GM18499 (cell line): ENCODE measurements around the gene RCC1.
"Not testable (repeated sequence)": the region's sequence is repeated elsewhere in the genome, so short reads cannot be mapped to it uniquely, and the experiment has no call there.

Experiments
- ATAC-seq: cut with Tn5 transposase; IDR thresholded peaks from one replicate; pipeline ENCODE4 v1.9.1; 2021; ENCODE audit warnings: moderate number of reproducible peaks; ENCODE audit not compliant: insufficient read depth, unreplicated experiment

RCC1 gene, protein sequence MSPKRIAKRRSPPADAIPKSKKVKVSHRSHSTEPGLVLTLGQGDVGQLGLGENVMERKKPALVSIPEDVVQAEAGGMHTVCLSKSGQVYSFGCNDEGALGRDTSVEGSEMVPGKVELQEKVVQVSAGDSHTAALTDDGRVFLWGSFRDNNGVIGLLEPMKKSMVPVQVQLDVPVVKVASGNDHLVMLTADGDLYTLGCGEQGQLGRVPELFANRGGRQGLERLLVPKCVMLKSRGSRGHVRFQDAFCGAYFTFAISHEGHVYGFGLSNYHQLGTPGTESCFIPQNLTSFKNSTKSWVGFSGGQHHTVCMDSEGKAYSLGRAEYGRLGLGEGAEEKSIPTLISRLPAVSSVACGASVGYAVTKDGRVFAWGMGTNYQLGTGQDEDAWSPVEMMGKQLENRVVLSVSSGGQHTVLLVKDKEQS

DNA sequence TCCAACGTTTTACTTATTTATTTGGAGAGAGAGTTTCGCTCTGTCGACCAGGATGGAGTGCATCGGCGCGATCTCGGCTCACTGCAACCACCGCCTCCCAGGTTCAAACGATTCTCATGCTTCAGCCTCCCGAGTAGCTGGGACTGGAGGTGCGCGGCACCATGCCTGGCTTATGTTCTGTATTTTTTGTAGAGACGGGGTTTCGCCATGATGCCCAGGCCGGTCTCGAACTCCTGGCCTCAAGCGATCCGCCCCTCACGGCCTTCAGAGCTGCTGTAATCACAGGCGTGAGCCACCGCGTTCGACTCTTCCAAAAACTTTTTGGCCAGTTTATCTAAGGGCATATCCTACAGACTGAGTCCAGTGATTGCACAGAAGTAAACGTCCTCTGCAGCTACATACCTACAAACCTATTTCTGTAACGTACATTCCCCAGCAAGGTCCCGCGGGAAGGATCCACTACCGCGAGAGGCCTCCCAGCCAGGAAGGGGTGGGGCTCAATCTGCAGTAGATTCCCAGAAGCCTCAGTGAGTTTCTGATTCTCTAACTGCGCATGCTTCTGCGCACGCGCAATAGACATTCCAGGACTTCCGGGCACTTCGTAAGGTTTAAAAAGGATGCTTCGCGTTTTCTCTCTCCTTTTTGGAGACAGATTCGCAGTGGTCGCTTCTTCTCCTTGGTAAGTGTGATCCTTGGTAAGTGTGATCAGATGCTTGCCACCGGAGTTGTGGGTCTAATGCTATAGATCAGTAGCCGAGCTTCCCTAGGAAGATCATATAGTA is at the start of gene RCC1:
Gene RCC1, plus strand, starts transcription at position 638 of the 782 bp plus-strand sequence. CDS start 23,824 bp downstream, outside the sequence.
- ATAC-seq: peak; percentile 50

DNA sequence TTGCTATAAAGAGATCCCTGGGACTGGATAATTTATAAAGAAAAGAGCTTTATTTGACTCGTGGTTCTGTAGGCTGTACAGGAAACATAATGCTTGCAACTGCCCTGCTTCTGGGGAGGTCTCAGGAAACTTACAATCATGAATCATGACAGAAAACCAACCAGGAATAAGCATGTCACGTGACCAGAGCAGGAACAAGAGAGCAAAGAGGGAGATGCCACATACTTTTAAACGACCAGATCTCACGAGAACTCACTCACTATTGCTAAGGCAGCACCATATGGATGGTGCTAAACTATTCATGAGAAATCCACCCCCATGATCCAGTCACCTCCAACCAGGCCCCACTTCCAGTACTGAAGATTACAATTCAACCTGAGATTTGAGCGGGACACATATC is 49.8 kb upstream of the RCC1 start:
- ATAC-seq: no peak

DNA sequence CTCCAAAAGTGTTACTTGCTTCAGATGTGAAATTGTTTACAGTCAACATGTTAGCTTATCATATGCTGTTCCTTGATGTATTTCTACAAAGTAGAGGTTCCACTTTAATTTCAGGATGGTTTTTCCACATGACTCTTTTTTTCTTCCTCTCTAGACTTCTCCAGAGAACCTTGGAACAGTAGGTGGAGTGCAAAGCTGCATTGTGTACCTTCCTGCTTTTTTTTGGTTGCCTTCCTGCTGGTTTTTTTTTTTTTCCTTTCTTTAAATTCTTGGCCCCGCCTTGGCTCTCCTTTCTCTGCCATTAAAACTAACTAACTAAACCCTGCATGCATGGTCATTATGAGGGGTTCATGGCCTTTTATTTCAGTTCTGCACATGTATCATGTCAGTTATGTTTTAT is 48.2 kb upstream of the RCC1 start:
- ATAC-seq: no peak

DNA sequence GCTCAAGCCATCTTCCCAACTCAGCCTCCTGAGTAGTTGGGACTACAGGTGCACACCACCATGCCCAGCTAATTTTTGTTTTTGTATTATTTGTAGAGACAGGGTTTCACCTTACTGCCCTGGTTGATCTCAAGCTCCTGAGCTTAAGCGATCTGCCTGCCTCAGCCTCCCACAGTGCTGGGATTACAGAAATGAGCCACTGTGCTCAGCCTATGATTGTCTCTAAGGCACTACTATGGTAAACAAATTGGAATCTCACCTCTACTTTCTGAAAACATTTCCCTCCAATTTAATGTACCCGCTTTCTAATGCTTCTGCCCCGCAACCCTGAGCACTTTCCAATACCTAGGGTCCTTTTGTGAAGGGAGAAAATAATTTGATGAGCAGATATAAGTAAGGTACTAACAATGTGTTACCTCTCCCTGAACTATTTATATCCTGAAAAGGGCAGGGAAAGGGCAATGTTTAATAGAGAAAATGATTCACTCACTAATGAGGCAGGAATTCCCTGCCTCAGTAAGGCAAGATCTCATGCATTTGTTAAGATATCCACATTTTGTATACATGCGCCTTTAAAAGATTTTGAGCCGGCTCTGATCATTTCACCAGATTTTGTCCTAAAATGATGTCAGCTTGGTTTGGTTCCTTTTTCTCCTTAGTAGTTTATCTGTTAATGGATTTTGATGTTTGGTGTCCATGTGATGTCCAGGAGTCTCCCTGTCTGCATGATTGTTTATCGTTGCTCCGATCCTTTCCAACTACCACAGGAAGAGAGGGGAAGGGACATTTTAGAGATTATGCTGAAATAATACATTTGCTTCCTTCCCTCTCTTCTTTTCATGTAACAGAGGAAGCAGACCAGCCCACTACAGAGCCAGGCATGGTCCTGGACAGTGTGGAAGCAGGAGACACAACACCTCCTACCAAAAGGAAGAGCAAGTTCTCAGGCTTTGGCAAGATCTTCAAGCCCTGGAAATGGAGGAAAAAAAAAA is 47.3 kb upstream of the RCC1 start:
- no peak for ATAC-seq

DNA sequence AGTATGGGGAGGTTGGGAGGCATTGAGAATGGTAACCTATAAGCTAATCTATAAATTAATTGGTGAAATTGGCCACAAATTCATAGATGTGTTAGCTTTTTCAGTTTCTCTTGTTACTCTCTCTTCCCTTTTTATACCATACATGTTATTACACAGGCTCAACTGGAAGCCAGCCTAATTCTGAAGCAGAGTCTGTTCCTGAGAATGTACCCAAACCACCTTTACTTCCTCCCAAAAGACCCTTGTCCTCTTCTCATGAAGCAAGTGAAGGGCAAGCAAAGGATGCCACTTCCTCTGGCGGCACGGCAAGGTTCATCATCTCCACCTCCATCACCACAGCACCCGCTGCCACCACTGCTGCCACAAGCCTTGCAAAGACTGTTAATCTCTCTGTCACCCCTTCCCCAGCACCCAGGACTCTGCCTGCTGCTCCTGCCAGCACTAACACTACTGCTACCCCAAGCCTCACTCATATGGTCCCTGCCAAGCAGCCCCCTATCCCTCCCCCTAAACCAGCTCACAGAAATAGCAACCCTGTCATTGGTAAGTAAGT is 39.5 kb upstream of the RCC1 start:
- ATAC-seq: no peak

DNA sequence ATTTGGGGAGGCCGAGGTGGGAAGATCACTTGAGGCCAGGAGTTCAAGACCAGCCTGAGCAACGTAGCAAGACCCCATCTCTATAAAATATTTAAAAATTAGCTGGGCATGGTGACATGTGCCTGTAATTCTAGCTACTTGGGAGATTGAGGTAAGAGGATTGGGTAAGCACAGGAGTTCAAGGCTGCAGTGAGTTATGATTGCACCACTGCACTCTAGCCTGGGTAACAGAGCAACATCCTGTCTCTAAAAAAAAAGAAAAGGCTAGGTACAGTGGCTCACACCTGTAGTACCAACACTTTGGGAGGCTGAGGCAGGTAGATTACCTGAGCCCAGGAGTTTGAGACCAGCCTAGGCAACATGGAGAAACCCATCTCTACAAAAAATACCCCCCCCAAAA is 35.7 kb upstream of the RCC1 start:
- ATAC-seq: no peak

DNA sequence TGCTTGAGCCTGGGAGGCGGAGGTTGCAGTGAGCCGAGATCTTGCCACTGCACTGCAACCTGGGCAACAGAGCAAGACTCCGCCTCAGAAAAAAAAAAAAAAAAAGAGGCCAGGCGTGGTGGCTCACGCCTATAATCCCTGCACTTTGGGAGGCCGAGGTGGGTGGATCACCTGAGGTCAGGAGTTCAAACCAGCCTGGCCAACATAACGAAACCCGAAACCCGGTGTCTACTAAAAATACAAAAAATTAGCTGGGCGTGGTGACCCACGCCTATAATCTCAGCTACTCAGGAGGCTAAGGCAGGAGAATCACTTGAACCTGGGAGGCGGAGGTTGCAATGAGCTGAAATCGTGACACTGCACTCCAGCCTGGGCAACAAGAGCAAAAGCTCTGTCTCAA is 26.3 kb upstream of the RCC1 start:
- not testable (repeated sequence) for ATAC-seq

DNA sequence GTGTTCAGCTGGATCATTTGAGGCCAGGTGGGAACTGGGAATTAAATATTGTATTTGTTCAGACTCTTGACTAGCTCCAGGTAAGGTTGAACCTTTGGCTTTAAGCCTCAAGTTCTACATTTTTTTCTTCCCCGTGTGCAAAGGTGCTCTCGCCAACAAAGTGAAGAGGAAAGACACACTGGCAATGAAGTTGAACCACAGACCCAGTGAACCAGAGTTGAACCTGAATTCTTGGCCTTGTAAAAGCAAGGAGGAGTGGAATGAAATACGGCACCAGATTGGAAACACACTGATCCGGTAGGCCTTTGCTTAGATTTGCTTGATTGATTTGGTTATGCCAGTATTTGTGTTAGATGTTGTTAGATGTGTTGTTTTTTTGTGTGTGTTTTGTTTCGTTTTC is 25.5 kb upstream of the RCC1 start:
- ATAC-seq: no peak

DNA sequence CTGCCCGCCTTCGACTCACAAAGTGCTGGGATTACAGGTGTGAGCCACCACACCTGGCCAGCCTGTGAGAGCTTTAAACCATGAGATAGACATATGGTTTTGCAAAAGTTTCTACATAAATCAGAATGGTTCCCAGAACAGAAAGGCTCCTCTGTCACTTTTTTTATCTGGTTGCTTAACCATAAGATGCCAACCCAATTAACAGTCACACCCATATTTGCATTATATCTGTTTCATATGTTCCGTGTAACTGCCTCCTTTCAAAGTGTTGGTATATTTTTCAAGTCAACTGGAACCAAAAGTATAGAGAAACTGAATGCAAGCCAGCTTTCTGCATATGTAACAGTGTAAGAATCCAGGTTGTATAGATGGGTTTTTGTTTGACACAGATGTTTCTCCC is 23.7 kb upstream of the RCC1 start:
- no peak for ATAC-seq

DNA sequence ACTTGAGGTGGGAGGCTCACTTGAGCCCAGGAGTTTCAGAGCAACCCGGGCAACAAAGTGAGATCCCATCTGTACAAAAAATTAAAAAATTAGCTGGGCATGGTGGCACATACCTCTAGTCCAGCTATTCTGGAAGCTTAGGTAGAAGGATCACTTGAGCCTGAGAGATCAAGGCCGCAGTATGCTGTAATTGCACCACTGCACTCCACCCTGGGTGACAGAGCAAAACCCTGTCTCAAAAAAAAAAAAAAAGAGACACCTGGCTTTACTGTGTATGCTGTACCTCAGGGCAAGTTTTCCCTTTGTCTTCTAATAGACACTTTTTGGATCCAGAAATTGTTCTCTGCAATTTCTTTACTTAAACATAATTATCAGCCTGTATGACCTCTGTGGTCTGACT is 23.1 kb upstream of the RCC1 start:
- no peak for ATAC-seq

DNA sequence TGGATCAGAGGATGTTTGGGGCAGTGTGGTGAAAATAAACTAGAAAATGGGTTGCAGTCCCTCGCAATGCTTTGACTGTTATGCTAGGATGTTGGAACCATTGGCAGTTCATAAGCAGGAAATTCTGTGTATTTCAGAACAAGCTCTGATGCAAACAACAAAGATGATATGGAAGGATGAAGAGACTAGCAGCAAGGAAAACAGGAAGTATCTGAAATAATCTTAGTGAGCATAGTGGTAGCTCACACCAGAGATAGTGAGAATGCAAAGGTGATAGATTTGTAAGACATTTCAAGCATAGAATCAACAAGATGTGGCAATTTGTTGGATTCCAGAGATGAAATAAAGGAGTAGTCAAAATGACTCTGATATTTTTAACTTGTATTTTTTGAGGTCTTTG is 11.1 kb upstream of the RCC1 start:
- no peak for ATAC-seq

DNA sequence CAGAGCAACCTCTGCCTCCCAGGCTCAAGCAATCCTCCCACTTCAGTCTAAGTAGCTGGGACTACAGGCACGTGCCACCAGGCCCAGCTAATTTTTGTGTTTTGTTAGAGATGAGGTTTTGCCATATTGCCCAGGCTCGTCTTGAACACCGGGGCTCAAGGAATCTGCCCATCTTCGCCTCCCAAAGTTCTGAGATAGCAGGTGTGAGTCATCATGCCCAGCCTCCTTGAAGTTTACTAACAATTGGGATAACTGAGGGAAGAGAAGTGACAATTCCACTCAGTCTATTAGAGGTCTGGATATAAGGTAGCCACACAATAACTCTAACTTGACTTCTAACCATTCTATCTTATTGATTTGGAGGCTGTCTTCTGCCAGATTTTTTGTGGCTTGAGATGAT is 6.3 kb upstream of the RCC1 start:
- no peak for ATAC-seq

DNA sequence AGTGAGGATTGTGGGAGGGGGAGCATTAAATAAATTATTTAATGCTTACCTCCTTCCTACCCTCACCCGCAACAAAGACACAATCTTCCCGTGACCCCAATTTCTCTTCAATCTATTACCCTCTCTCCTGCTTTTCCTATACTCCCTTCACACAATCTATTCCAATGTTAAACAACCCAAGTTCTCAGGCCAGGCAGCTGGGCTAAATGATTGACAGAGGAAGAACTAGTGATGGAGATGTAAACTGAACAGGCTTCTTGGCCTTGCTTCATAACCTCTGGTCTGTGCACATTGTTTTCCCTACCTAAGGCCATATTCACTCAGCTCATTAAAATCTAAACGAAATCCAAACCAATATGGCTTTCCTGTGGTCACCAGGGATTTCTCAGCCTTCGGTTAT is 3.9 kb upstream of the RCC1 start:
- no peak for ATAC-seq

DNA sequence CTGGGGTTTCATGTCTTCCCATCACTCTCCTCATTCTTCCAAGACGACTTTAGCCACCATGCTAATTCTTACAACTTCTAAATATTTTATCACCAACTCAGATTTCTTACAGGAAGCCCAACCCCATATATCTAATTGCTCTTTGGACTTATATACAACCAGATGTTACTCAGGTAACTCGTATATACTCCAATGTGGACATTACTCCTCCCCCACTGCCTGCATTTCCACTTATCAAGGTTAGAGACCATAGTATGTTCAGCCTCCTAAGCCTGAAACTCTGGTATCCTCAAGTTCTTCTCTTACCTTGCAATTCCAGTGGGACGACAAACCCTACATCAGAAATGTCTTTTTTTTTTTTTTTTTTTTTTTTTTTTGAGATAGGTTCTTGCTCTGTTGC is 2.7 kb upstream of the RCC1 start:
- ATAC-seq: no peak

DNA sequence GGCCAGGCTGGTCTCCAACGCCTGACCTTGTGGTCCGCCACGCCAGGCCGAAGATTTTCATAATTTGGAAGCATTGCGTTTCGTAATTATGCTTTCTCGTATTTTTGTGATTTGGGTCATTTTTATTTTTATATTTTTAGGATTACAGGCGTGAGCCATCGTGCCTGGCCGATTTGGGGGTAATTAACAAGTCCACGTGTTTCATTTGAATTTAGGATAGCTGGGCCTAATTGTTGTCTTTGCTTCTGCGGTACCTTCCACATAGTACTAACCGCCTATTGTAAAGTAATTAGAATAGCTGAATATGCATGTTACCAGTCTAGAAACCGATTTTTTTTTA is 1.0 kb downstream of the RCC1 start:
- ATAC-seq: no peak

DNA sequence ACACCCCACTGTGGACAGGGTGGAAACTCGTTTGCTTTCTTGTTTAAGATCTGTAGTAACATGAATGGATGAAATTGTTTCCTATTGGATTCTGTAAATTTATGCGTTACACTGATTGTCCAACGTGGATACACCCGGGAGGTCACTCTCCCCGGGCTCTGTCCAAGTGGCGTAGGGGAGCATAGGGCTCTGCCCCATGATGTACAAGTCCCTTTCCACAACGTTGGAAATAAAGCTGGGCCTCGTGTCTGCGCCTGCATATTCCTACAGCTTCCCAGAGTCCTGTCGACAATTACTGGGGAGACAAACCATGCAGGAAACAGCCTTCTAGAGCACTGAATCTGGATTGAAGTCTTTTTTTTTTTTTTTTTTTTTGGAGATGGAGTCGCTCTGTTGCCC is 1.4 kb downstream of the RCC1 start:
- no peak for ATAC-seq

DNA sequence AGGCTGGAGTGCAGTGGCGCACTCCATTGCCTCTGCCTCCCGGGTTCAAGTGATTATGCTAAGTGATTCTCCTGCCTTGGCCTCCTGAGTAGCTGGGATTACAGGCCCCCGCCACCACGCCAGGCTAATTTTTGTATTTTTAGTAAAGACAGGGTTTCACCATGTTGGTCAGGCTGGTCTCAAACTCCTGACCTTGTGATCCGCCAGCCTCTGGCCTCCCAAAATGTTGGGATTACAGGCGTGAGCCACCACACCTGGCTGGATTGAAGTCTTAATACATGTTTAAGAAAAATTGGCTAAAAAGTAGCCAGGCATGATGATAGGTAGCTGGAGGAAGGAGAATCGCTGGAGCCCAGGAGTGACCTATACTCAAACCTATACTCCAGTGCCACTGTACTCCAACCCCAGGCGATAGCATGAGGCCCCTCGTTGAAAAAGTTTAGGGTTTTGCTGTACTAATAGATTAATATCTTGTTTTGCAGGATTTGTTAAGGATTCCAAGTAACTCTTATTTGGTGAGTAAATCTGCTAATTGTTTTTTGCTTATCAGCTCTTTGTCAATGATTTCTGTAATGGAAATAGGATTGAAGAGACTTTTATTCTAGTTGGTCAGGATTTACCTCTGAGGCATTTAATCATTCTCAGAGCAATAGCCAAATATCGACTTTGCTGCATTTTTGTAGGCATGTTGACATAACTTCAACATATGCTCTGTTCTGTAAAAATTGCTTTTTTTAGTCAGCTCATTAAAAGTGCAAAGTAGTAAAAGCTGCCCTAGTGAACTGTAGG is 2.0 kb downstream of the RCC1 start:
- ATAC-seq: no peak

DNA sequence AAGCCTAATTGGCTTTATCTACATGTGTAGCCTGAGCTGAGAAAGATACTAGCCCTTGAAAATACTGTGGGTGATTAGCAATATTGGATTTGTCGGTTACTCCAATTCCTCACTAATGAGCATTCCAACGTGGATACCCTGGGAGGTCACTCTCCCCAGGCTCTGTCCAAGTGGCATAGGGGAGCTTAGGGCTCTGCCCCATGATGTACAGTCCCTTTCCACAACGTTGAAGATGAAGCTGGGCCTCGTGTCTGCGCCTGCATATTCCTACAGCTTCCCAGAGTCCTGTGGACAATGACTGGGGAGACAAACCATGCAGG is 2.6 kb downstream of the RCC1 start:
- no peak for ATAC-seq

DNA sequence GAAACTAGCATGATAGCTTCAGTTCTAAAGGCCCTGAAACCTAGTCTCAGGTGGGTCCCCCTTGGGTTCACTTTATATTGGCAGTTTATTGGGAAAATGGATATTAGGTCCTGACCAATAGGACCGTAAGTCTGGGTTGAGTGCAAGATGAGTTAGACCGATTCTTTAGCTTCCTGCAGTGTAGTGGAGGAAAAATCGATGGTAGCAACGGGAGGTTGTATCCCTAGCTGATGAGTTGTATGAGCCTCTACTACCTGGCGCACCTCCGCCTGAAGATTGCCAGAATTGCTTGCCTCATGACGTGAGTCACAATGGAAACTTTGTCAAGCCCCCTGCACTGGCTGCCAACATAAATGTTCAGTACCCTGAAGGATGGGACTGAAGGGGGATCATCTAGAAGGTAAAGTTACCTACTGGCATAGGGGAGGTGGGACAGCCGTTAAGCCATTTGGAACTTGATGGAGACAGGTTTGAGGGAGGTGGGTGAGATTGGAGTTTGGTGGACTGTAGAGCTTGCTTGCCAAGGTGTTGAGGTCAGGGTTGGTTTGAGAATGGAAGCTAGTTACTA is 3.9 kb downstream of the RCC1 start:
- ATAC-seq: no peak
